K562 (cell line): ENCODE results near the gene MTOR. TPM values are rescaled to one million over a fixed set of nuclear protein-coding genes. Genes with fewer than 3 reads are reported as not detected.

Source experiments
- ARID1B ChIP-seq: fragments of 450-650 bp; IDR thresholded peaks from 2 replicates; pipeline ENCODE4 v1.6.1; 2016; ENCODE audit warnings: antibody characterized with exemption, mild to moderate bottlenecking, inconsistent platforms
- FIP1L1 ChIP-seq: fragments of 200-400 bp; formaldehyde crosslinking; IDR thresholded peaks from 2 replicates; pipeline ENCODE4 v1.6.1; 2018; ENCODE audit warnings: mild to moderate bottlenecking, low read depth, low read length; ENCODE audit not compliant: poor library complexity, severe bottlenecking
- GATA2 ChIP-seq: sonication (generic); formaldehyde crosslinking; IDR thresholded peaks from 2 replicates; pipeline ENCODE4 v1.4.0; 2020; ENCODE audit warnings: mild to moderate bottlenecking, missing genetic modification reagents
- MED1 ChIP-seq: sonication (generic); formaldehyde crosslinking; IDR thresholded peaks from 2 replicates; pipeline ENCODE4 v1.8.1; 2023; ENCODE audit warnings: missing genetic modification reagents, borderline replicate concordance
- NFE2 ChIP-seq: IDR thresholded peaks from 2 replicates; pipeline ENCODE4 v1.6.1; 2014; ENCODE audit warnings: antibody characterized with exemption, low read depth
- NONO ChIP-seq, 2 experiments: fragments of 200-400 bp in 1 of 2; fragments of 450-650 bp in 1 of 2; formaldehyde crosslinking in 1 of 2; IDR thresholded peaks; 2 replicates each; pipeline ENCODE4 v1.6.1; 2017; ENCODE audit warnings: low read depth in 2 of 2, mild to moderate bottlenecking in 2 of 2, moderate library complexity in 2 of 2, low read length in 1 of 2
- SMAD4 ChIP-seq: fragments of 250-450 bp; sonication (Bioruptor Pico); conservative IDR thresholded peaks from 2 replicates; pipeline ENCODE4 v1.8.0; 2021; ENCODE audit warnings: inconsistent platforms, mild to moderate bottlenecking, moderate library complexity
- SRF ChIP-seq, 2 experiments: fragments of 250-450, 450-650 bp in 1 of 2; sonication (Bioruptor Pico) in 1 of 2; sonication (generic) in 1 of 2; formaldehyde crosslinking; IDR thresholded peaks; 2 replicates each; pipeline versions ENCODE4 v1.5.0 to v1.5.1; 2020 to 2022; ENCODE audit warnings: mild to moderate bottlenecking in 1 of 2, missing genetic modification reagents in 1 of 2
- SUPT5H ChIP-seq: fragments of 450-650 bp; IDR thresholded peaks from 2 replicates; pipeline ENCODE4 v1.6.1; 2016
- ZBTB8A ChIP-seq: fragments of 450-650 bp; IDR thresholded peaks from 2 replicates; pipeline ENCODE4 v1.6.1; 2018; ENCODE audit warnings: mild to moderate bottlenecking, moderate library complexity; ENCODE audit not compliant: partially characterized antibody
- ZKSCAN1 ChIP-seq: fragments of 150-350 bp; IDR thresholded peaks from 2 replicates; pipeline ENCODE4 v1.6.1; 2016; ENCODE audit warnings: low read depth, low read length
- ZNF507 ChIP-seq: conservative IDR thresholded peaks from 2 replicates; pipeline ENCODE4 v1.6.1; 2017; ENCODE audit warnings: missing genetic modification characterization, missing compliant biosample characterization
- polyA plus RNA-seq, 8 experiments: library from polyadenylated mRNA; depleted of rRNA in 4 of 8; stranded (reverse) in 5 of 8; unstranded in 3 of 8; fragments of >200 nt; fragmentation: Nextera tagmentation in 2 of 8; fragmentation: Illumina TruSeq in 1 of 8; extraction: Ambion mirVana in 2 of 8; extraction: Trizol in 1 of 8; gene quantifications; 2 replicates each; pipeline versions ENCODE4 v1.2.1 to v1.2.3, GENCODE V29; 2011 to 2014; ENCODE audit warnings: inconsistent platforms in 1 of 8, missing spikeins in 1 of 8
- total RNA-seq, 7 experiments: library from RNA; depleted of rRNA in 6 of 7; stranded (reverse); fragments of >200 nt in 6 of 7; fragmentation: Illumina TruSeq in 2 of 7; extraction: Trizol in 2 of 7; gene quantifications; 2 replicates each; pipeline versions ENCODE4 v1.2.1 to v1.2.3, GENCODE V29; 2011 to 2021; ENCODE audit warnings: low replicate concordance in 1 of 7
- TF ChIP-seq, protein P1 (sequence below): fragments of 450-650 bp; formaldehyde crosslinking; IDR thresholded peaks from 2 replicates; pipeline ENCODE4 v1.4.0; 2020; ENCODE audit warnings: mild to moderate bottlenecking, moderate library complexity
- TF ChIP-seq, protein P2 (sequence below): fragments of 450-650 bp; IDR thresholded peaks from 2 replicates; pipeline ENCODE4 v1.6.1; 2014; ENCODE audit warnings: low read depth, mild to moderate bottlenecking, moderate library complexity, borderline replicate concordance
- TF ChIP-seq, protein P3 (sequence below), 2 experiments: fragments of 250-450 bp in 1 of 2; fragments of 450-650 bp in 1 of 2; sonication (Bioruptor Pico) in 1 of 2; IDR thresholded peaks; 2 replicates each; pipeline versions ENCODE4 v1.6.1 to v1.8.0; 2016 to 2021; ENCODE audit warnings: mild to moderate bottlenecking in 2 of 2, moderate library complexity in 2 of 2, missing compliant biosample characterization in 1 of 2, missing genetic modification characterization in 1 of 2
- TF ChIP-seq, protein P4 (sequence below): sonication (generic); formaldehyde crosslinking; IDR thresholded peaks from 2 replicates; pipeline ENCODE4 v1.8.0; 2022; ENCODE audit warnings: mild to moderate bottlenecking, missing genetic modification reagents
- TF ChIP-seq, protein P5 (sequence below): fragments of 250-450 bp; sonication (Bioruptor Pico); IDR thresholded peaks from 2 replicates; pipeline ENCODE4 v1.4.0; 2020; ENCODE audit warnings: mild to moderate bottlenecking
- TF ChIP-seq, protein P6 (sequence below): fragments of 250-450 bp; sonication (Bioruptor Pico); IDR thresholded peaks from 2 replicates; pipeline ENCODE4 v1.5.0; 2022; ENCODE audit warnings: mild to moderate bottlenecking

The MTOR gene
- total and polyA plus RNA-seq, 9 of the 15 experiments (the other 6 are each of a cell fraction or from before 2014, with no cell fraction given): 11.4 to 71.4 (median 52.2) TPM

DNA sequence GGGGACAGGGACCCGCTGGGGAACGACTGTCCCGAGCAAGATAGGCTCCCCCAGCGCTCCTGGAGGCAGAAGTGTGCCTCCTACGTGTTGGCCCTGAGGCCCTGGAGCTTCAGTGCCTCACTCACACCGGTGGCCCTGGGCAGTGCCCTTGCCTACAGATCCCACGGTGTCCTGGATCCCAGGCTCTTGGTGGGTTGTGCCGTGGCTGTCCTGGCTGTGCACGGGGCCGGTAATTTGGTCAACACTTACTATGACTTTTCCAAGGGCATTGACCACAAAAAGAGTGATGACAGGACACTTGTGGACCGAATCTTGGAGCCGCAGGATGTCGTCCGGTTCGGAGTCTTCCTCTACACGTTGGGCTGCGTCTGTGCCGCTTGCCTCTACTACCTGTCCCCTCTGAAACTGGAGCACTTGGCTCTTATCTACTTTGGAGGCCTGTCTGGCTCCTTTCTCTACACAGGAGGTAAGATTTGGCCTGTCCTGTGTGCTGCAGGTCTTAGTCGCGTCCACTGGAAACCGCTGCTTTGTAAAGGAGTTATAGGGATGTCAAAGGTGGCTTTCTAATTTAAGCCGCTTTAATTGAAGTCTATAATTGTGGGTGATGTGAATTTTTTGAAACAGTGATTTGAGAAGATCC is 11.4 kb upstream of the MTOR start (continued):
- TF ChIP-seq, protein P1, sequence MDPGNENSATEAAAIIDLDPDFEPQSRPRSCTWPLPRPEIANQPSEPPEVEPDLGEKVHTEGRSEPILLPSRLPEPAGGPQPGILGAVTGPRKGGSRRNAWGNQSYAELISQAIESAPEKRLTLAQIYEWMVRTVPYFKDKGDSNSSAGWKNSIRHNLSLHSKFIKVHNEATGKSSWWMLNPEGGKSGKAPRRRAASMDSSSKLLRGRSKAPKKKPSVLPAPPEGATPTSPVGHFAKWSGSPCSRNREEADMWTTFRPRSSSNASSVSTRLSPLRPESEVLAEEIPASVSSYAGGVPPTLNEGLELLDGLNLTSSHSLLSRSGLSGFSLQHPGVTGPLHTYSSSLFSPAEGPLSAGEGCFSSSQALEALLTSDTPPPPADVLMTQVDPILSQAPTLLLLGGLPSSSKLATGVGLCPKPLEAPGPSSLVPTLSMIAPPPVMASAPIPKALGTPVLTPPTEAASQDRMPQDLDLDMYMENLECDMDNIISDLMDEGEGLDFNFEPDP (CRISPR knock-in tag): no peak
- TF ChIP-seq ZBTB8A (no peak), FIP1L1 (no peak), SMAD4 (no peak), NONO (IDR thresholded peaks at IDR 0.05; ENCODE audit: low read depth in 2 of 2, low read length in 1 of 2) (no peak), NFE2 (no peak), ZKSCAN1 (no peak), MED1 (CRISPR knock-in tag) (no peak), ARID1B (no peak), GATA2 (CRISPR knock-in tag) (no peak), ZNF507 (tag) (no peak), SRF (CRISPR knock-in tag; IDR thresholded peaks at IDR 0.05) (no peak), SUPT5H (0 out of 2 replicates have a peak, but pooled peaks have one; percentile 7)
- TF ChIP-seq, protein P2, sequence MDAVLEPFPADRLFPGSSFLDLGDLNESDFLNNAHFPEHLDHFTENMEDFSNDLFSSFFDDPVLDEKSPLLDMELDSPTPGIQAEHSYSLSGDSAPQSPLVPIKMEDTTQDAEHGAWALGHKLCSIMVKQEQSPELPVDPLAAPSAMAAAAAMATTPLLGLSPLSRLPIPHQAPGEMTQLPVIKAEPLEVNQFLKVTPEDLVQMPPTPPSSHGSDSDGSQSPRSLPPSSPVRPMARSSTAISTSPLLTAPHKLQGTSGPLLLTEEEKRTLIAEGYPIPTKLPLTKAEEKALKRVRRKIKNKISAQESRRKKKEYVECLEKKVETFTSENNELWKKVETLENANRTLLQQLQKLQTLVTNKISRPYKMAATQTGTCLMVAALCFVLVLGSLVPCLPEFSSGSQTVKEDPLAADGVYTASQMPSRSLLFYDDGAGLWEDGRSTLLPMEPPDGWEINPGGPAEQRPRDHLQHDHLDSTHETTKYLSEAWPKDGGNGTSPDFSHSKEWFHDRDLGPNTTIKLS: peak; percentile 56; the same call in 1 of the 2 replicates
- TF ChIP-seq, protein P3, sequence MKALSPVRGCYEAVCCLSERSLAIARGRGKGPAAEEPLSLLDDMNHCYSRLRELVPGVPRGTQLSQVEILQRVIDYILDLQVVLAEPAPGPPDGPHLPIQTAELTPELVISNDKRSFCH (CRISPR knock-in tag; IDR thresholded peaks at IDR 0.05): no peak
- TF ChIP-seq, protein P3 (tag; IDR thresholded peaks at IDR 0.05): no peak; the same call in 1 of the 2 replicates
- TF ChIP-seq, protein P4, sequence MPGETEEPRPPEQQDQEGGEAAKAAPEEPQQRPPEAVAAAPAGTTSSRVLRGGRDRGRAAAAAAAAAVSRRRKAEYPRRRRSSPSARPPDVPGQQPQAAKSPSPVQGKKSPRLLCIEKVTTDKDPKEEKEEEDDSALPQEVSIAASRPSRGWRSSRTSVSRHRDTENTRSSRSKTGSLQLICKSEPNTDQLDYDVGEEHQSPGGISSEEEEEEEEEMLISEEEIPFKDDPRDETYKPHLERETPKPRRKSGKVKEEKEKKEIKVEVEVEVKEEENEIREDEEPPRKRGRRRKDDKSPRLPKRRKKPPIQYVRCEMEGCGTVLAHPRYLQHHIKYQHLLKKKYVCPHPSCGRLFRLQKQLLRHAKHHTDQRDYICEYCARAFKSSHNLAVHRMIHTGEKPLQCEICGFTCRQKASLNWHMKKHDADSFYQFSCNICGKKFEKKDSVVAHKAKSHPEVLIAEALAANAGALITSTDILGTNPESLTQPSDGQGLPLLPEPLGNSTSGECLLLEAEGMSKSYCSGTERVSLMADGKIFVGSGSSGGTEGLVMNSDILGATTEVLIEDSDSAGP: peak; percentile 50; the same call in 1 of the 2 replicates
- TF ChIP-seq, protein P5, sequence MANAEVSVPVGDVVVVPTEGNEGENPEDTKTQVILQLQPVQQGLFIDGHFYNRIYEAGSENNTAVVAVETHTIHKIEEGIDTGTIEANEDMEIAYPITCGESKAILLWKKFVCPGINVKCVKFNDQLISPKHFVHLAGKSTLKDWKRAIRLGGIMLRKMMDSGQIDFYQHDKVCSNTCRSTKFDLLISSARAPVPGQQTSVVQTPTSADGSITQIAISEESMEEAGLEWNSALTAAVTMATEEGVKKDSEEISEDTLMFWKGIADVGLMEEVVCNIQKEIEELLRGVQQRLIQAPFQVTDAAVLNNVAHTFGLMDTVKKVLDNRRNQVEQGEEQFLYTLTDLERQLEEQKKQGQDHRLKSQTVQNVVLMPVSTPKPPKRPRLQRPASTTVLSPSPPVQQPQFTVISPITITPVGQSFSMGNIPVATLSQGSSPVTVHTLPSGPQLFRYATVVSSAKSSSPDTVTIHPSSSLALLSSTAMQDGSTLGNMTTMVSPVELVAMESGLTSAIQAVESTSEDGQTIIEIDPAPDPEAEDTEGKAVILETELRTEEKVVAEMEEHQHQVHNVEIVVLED (CRISPR knock-in tag): 0 out of 2 replicates have a peak, but pooled peaks have one; percentile 2
- TF ChIP-seq, protein P6, sequence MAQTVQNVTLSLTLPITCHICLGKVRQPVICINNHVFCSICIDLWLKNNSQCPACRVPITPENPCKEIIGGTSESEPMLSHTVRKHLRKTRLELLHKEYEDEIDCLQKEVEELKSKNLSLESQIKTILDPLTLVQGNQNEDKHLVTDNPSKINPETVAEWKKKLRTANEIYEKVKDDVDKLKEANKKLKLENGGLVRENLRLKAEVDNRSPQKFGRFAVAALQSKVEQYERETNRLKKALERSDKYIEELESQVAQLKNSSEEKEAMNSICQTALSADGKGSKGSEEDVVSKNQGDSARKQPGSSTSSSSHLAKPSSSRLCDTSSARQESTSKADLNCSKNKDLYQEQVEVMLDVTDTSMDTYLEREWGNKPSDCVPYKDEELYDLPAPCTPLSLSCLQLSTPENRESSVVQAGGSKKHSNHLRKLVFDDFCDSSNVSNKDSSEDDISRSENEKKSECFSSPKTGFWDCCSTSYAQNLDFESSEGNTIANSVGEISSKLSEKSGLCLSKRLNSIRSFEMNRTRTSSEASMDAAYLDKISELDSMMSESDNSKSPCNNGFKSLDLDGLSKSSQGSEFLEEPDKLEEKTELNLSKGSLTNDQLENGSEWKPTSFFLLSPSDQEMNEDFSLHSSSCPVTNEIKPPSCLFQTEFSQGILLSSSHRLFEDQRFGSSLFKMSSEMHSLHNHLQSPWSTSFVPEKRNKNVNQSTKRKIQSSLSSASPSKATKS: no peak
